ENCODE data around the gene FRMD4B. TPM values are rescaled to one million over a fixed set of nuclear protein-coding genes. Genes with fewer than 3 reads are reported as not detected.

FRMD4B gene
- polyA plus RNA-seq, 3 donors, result 13.2 to 21.0 (median 19.6) TPM

DNA sequence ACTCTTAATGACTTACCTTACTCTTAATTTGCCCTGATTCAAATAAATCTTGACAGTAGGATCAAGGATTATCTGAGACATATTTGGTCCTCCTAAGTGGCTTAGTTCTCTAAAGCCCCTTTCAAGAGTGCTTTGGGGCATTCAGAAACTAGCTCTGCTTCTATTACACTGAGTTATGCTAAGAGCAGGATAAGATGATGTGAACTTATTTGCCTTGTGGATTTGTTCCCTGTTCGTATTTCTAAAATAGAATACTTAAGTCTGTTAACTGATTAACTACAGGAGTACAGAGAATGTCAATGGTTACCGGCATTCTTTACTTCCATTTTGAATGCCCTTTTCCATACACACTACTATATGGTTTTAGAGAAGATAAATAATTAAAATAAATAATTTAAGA lies 14.8 kb upstream of the FRMD4B start:
- intact Hi-C loops (cut with micrococcal nuclease), result no loop called here
- H3K27me3 Mint-ChIP-seq (ENCODE audit: low read depth in 3 of 3), result peaks cover 0 to 3% (median 0%) of the 10 kb centered on the region in 3 donors
- WGBS (ENCODE audit: insufficient coverage), result no CpG with 5 or more reads among the region's 2 CpGs
- Histone ChIP-seq H3K79me2 (ENCODE audit: insufficient read depth, low read length) (no peaks in the 10 kb centered on the region), H3K27me3 (ENCODE audit: control insufficient read depth in 2 of 2, insufficient read depth in 2 of 2, low read length in 2 of 2) (no peaks in the 10 kb centered on the region), H2AFZ (ENCODE audit: insufficient read depth, low read depth, low read length, poor library complexity, severe bottlenecking) (no peak overlapping the region), H4K20me1 (ENCODE audit: insufficient read depth, low read length) (no peaks in the 10 kb centered on the region), H3K27ac (ENCODE audit: low read depth in 1 of 2, low read length in 2 of 2) (no peak overlapping the region), H3K4me1 (ENCODE audit: control insufficient read depth in 1 of 2, insufficient read depth in 2 of 2, low read length in 2 of 2) (peaks cover 4 to 9% of the 10 kb centered on the region in 2 donors), H3K4me2 (replicated peaks; ENCODE audit: extremely low read depth, low read length, poor library complexity, severe bottlenecking) (no peak overlapping the region), H3K9me3 (replicated peaks in 1 of 2; ENCODE audit: control insufficient read depth in 1 of 2, insufficient read depth in 1 of 2, low read length in 2 of 2) (peaks cover 5% of the 10 kb centered on the region in 2 donors), H3K9ac (ENCODE audit: insufficient read depth, low read length, poor library complexity, severe bottlenecking) (no peak overlapping the region), H3K36me3 (replicated peaks in 1 of 2; ENCODE audit: control insufficient read depth in 1 of 2, insufficient read depth in 2 of 2, low read length in 2 of 2) (peaks cover 5 to 8% of the 10 kb centered on the region in 2 donors), H3K4me3 (replicated peaks in 1 of 3; ENCODE audit: low read depth in 2 of 3, low read length in 3 of 3) (no peak overlapping the region)
- peaks cover 8 to 15% of the 10 kb centered on the region in 2 donors for H3K36me3 Mint-ChIP-seq
- no peak overlapping the region for H3K27ac Mint-ChIP-seq
- H3K4me3 Mint-ChIP-seq, result no peak overlapping the region
- peaks cover 2 to 11% (median 5%) of the 10 kb centered on the region in 7 donors for H3K9me3 Mint-ChIP-seq
- peaks cover 4% of the 10 kb centered on the region for H3K4me1 Mint-ChIP-seq
- TF ChIP-seq, protein P1, sequence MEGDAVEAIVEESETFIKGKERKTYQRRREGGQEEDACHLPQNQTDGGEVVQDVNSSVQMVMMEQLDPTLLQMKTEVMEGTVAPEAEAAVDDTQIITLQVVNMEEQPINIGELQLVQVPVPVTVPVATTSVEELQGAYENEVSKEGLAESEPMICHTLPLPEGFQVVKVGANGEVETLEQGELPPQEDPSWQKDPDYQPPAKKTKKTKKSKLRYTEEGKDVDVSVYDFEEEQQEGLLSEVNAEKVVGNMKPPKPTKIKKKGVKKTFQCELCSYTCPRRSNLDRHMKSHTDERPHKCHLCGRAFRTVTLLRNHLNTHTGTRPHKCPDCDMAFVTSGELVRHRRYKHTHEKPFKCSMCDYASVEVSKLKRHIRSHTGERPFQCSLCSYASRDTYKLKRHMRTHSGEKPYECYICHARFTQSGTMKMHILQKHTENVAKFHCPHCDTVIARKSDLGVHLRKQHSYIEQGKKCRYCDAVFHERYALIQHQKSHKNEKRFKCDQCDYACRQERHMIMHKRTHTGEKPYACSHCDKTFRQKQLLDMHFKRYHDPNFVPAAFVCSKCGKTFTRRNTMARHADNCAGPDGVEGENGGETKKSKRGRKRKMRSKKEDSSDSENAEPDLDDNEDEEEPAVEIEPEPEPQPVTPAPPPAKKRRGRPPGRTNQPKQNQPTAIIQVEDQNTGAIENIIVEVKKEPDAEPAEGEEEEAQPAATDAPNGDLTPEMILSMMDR (IDR thresholded peaks at IDR 0.05), result no peak
- DNase-seq, result no peak

DNA sequence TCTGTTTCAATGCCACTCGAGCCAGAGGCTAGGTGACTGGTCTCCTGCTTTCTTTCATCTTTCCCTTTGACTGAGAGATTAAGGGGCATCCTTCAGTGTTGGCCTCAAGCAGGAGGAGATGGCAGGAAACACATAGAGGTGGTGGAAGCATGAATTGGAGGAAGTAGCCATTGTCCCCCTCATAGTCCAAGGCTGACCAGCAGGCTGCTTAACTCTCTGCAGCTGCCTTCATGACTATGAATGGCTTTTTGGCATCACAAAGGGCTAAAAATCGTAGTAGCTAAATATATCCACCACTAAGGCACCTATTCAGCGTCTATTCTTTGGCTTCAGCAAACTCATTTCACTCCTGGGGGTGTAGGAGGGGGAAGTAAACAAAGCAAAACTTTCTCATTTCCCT lies 7.0 kb upstream of the FRMD4B start:
- Histone ChIP-seq H2AFZ (ENCODE audit: insufficient read depth, low read depth, low read length, poor library complexity, severe bottlenecking) (no peak overlapping the region), H3K79me2 (ENCODE audit: insufficient read depth, low read length) (no peaks in the 10 kb centered on the region), H3K9ac (ENCODE audit: insufficient read depth, low read length, poor library complexity, severe bottlenecking) (no peak overlapping the region), H3K4me3 (replicated peaks in 1 of 3; ENCODE audit: low read depth in 2 of 3, low read length in 3 of 3) (no peak overlapping the region), H3K4me1 (ENCODE audit: control insufficient read depth in 1 of 2, insufficient read depth in 2 of 2, low read length in 2 of 2) (peaks cover 15 to 17% of the 10 kb centered on the region in 2 donors), H3K27me3 (ENCODE audit: control insufficient read depth in 2 of 2, insufficient read depth in 2 of 2, low read length in 2 of 2) (no peaks in the 10 kb centered on the region), H4K20me1 (ENCODE audit: insufficient read depth, low read length) (no peaks in the 10 kb centered on the region), H3K27ac (ENCODE audit: low read depth in 1 of 2, low read length in 2 of 2) (no peak overlapping the region), H3K9me3 (replicated peaks in 1 of 2; ENCODE audit: control insufficient read depth in 1 of 2, insufficient read depth in 1 of 2, low read length in 2 of 2) (no peaks in the 10 kb centered on the region), H3K4me2 (replicated peaks; ENCODE audit: extremely low read depth, low read length, poor library complexity, severe bottlenecking) (no peak overlapping the region), H3K36me3 (replicated peaks in 1 of 2; ENCODE audit: control insufficient read depth in 1 of 2, insufficient read depth in 2 of 2, low read length in 2 of 2) (no peaks in the 10 kb centered on the region)
- DNase-seq, result no peak
- Mint-ChIP-seq H3K4me3 (no peak overlapping the region), H3K9me3 (peaks cover 0 to 5% (median 2%) of the 10 kb centered on the region in 7 donors), H3K36me3 (peaks cover 7 to 8% of the 10 kb centered on the region in 2 donors), H3K4me1 (peaks cover 15% of the 10 kb centered on the region), H3K27me3 (ENCODE audit: low read depth in 3 of 3) (peaks cover 0 to 8% (median 3%) of the 10 kb centered on the region in 3 donors), H3K27ac (peak overlapping the region in 1 of 7 donors; percentile 43)
- WGBS (ENCODE audit: insufficient coverage), result 86% methylated on average over 1 of the region's 3 CpGs
- TF ChIP-seq, protein P1 (IDR thresholded peaks at IDR 0.05), result no peak
- intact Hi-C loops (cut with micrococcal nuclease), result no loop called here
